ENCODE measurements around the gene TRIM17.

TRIM17 gene

GRCh38 chr1:228376651-228377631 is 39.7 kb downstream of the TRIM17 start:
- H4K20me1 ChIP-seq (ENCODE audit: insufficient read depth, low read length): no peaks in the 10 kb centered on the region
- no peak overlapping the region for H3K4me3 ChIP-seq (ENCODE audit: low read length)
- no peaks in the 10 kb centered on the region for H3K27me3 ChIP-seq (ENCODE audit: low read depth, low read length)
- no peak overlapping the region for H2AFZ ChIP-seq (ENCODE audit: low read depth, low read length)
- no peak overlapping the region for H3K9ac ChIP-seq (ENCODE audit: low read length)
- H3K4me1 ChIP-seq (ENCODE audit: low read length): peaks cover 9% of the 10 kb centered on the region
- H3K27ac ChIP-seq (ENCODE audit: low read length): no peak overlapping the region
- H3K9me3 ChIP-seq (ENCODE audit: insufficient read depth, low read length): no peaks in the 10 kb centered on the region
- H3K36me3 ChIP-seq (replicated peaks; ENCODE audit: low read depth, low read length): no peaks in the 10 kb centered on the region
- no peak overlapping the region for H3K4me2 ChIP-seq (ENCODE audit: low read length)
- TF ChIP-seq CTCF (IDR thresholded peaks at IDR 0.05; ENCODE audit: low read depth, low read length) (no peak), EZH2phosphoT487 (IDR thresholded peaks at IDR 0.05; ENCODE audit: low read depth) (no peak)
- H3K79me2 ChIP-seq (ENCODE audit: low read length): no peaks in the 10 kb centered on the region

- Histone ChIP-seq H2AFZ (ENCODE audit: low read depth, low read length) (no peak overlapping the region), H3K9ac (ENCODE audit: low read length) (no peak overlapping the region), H3K36me3 (replicated peaks; ENCODE audit: low read depth, low read length) (no peaks in the 10 kb centered on the region), H4K20me1 (ENCODE audit: insufficient read depth, low read length) (no peaks in the 10 kb centered on the region), H3K9me3 (ENCODE audit: insufficient read depth, low read length) (no peaks in the 10 kb centered on the region), H3K4me2 (ENCODE audit: low read length) (no peak overlapping the region), H3K27ac (ENCODE audit: low read length) (no peak overlapping the region), H3K4me3 (ENCODE audit: low read length) (no peak overlapping the region), H3K4me1 (ENCODE audit: low read length) (peaks cover 9% of the 10 kb centered on the region), H3K27me3 (ENCODE audit: low read depth, low read length) (no peaks in the 10 kb centered on the region), H3K79me2 (ENCODE audit: low read length) (no peaks in the 10 kb centered on the region)
- TF ChIP-seq CTCF (IDR thresholded peaks at IDR 0.05; ENCODE audit: low read depth, low read length) (no peak), EZH2phosphoT487 (IDR thresholded peaks at IDR 0.05; ENCODE audit: low read depth) (no peak)
Observed at GRCh38 chr1:228376262-228376628, 40.4 kb downstream of the TRIM17 start.

- Histone ChIP-seq H3K79me2 (ENCODE audit: low read length) (no peaks in the 10 kb centered on the region), H3K4me2 (ENCODE audit: low read length) (no peak overlapping the region), H3K9ac (ENCODE audit: low read length) (no peak overlapping the region), H3K36me3 (replicated peaks; ENCODE audit: low read depth, low read length) (no peaks in the 10 kb centered on the region), H4K20me1 (ENCODE audit: insufficient read depth, low read length) (no peaks in the 10 kb centered on the region), H3K4me3 (ENCODE audit: low read length) (no peak overlapping the region), H2AFZ (ENCODE audit: low read depth, low read length) (no peak overlapping the region), H3K27ac (ENCODE audit: low read length) (no peak overlapping the region), H3K4me1 (ENCODE audit: low read length) (peaks cover 9% of the 10 kb centered on the region), H3K9me3 (ENCODE audit: insufficient read depth, low read length) (no peaks in the 10 kb centered on the region), H3K27me3 (ENCODE audit: low read depth, low read length) (no peaks in the 10 kb centered on the region)
- TF ChIP-seq CTCF (IDR thresholded peaks at IDR 0.05; ENCODE audit: low read depth, low read length): no peak
- no peak for TF ChIP-seq EZH2phosphoT487 (IDR thresholded peaks at IDR 0.05; ENCODE audit: low read depth)
Observed at GRCh38 chr1:228375578-228376261, 40.9 kb downstream of the TRIM17 start.
